ENCODE results near the gene SAMD1. TPM values are rescaled to one million over a fixed set of nuclear protein-coding genes. Genes with fewer than 3 reads are reported as not detected.

Gene SAMD1
- polyA plus RNA-seq (2011; rRNA removed) (7.7 and 8.4 TPM in 2 replicates), polyA plus RNA-seq (2017; fragmentation: RNase III; extraction: RNeasy Plus Mini Kit Qiagen cat#74134 plus additional on column Dnase treatment) (26.9 to 30.8 TPM (median 28.9 TPM) in 3 replicates), polyA minus RNA-seq (2011; rRNA and poly(A)+ RNA removed) (6.9 and 9.4 TPM in 2 replicates)
- 24.3 and 27.6 TPM in 2 replicates for polyA plus RNA-seq (2012; cell fraction: cytosol; rRNA removed)
- polyA plus RNA-seq (2012; cell fraction: nucleus; rRNA removed): 30.5 and 32.3 TPM in 2 replicates

- TF ChIP-seq CHD4 (IDR thresholded peaks at IDR 0.05; ENCODE audit: borderline replicate concordance): no peak
- no peak for TF ChIP-seq MAZ (IDR thresholded peaks at IDR 0.05; ENCODE audit: borderline replicate concordance, low read depth, low read length)
- no peak for TF ChIP-seq BHLHE40 (IDR thresholded peaks at IDR 0.05; ENCODE audit: low read depth, low read length)
- no peak for TF ChIP-seq HEYL (CRISPR knock-in tag; IDR thresholded peaks at IDR 0.05)
- TF ChIP-seq CEBPB (IDR thresholded peaks at IDR 0.05): no peak
- TF ChIP-seq CHD2 (IDR thresholded peaks at IDR 0.05; ENCODE audit: low read length, partially characterized antibody): no peak
- no peak for TF ChIP-seq SREBF2 (IDR thresholded peaks at IDR 0.05)
- no peak for TF ChIP-seq PBX3 (IDR thresholded peaks at IDR 0.05)
- TF ChIP-seq EHMT2 (IDR thresholded peaks at IDR 0.05; ENCODE audit: low read depth): no peak
- TF ChIP-seq EHF (CRISPR knock-in tag; IDR thresholded peaks at IDR 0.05): no peak
- TF ChIP-seq MAFK (IDR thresholded peaks at IDR 0.05; ENCODE audit: partially characterized antibody): no peak
- no peak for TF ChIP-seq ZC3H11A (IDR thresholded peaks at IDR 0.05)
- no peak for TF ChIP-seq FOSB (CRISPR knock-in tag; IDR thresholded peaks at IDR 0.05)
- TF ChIP-seq HES2 (IDR thresholded peaks at IDR 0.05): no peak
- no peak for TF ChIP-seq CBX2 (IDR thresholded peaks at IDR 0.05; ENCODE audit: borderline replicate concordance, low read depth)
- TF ChIP-seq ZNF302 (CRISPR knock-in tag; IDR thresholded peaks at IDR 0.05): no peak
- under 1% methylated on average over 26 of the region's 65 CpGs for WGBS (ENCODE audit: missing lambda C conversion rate)
- Histone ChIP-seq H3K4me2 (peak within 1 kb of the TSS; percentile 76), H3K9me3 (peaks cover 11% of the 10 kb centered on the region), H3K27ac (peak within 1 kb of the TSS; percentile 99), H3K4me3 (peak within 1 kb of the TSS; percentile 87), H3K4me1 (0 out of 3 replicates have a peak, but pooled peaks cover 4% of the 10 kb centered on the region)
- CTCF ChIA-PET: interaction anchor here (0.6 to 1.0 kb wide), 2 partner anchors 12 to 18 kb away, joined by 3 to 4 read pairs; no protein-coding TSS in a partner anchor
- FAIRE-seq: no peak
- ATAC-seq: peak; percentile 58 to 67
- DNase-seq (ENCODE audit: low read depth in 1 of 2, low spot score in 1 of 2): peak; percentile 51 to 90
- POLR2A ChIA-PET: no interaction called here
Observed at GRCh38 chr19:14090509-14091080, at the start of gene SAMD1. Gene SAMD1, minus strand, starts transcription at chr19:14090751.

GRCh38 chr19:14139944-14140343, 49.4 kb upstream of the SAMD1 start:
- no peak overlapping the region for H3K27ac ChIP-seq
- POLR2A ChIA-PET: no interaction called here
- no peak overlapping the region for H3K4me2 ChIP-seq
- peaks cover 11% of the 10 kb centered on the region; the same call in 2 of the 3 replicates for H3K4me1 ChIP-seq
- TF ChIP-seq HDAC2 (IDR thresholded peaks at IDR 0.05): no peak
- TF ChIP-seq KDM5A (IDR thresholded peaks at IDR 0.05): no peak
- DNase-seq (ENCODE audit: low read depth in 1 of 2, low spot score in 1 of 2) (no peak), ATAC-seq (no peak), FAIRE-seq (no peak)
- H3K4me3 ChIP-seq: no peak overlapping the region
- WGBS (ENCODE audit: missing lambda C conversion rate): 90% methylated on average over 9 of the region's 9 CpGs
- CTCF ChIA-PET: interaction anchor here (0.9 to 3.0 kb wide), 6 partner anchors 8 to 266 kb away, joined by 3 to 11 read pairs (median 4); no protein-coding TSS in a partner anchor
- H3K9me3 ChIP-seq: no peaks in the 10 kb centered on the region

- H3K9me3 ChIP-seq: no peaks in the 10 kb centered on the region
- WGBS (ENCODE audit: missing lambda C conversion rate): 94% methylated on average over 9 of the region's 9 CpGs
- H3K4me2 ChIP-seq: no peak overlapping the region
- H3K27ac ChIP-seq: peak overlapping the region in 1 of 2 experiments; percentile 92; a peak in 2 of 6 replicates
- POLR2A ChIA-PET: no interaction called here
- peaks cover 11% of the 10 kb centered on the region; the same call in 2 of the 3 replicates for H3K4me1 ChIP-seq
- no peak for FAIRE-seq
- no peak overlapping the region for H3K4me3 ChIP-seq
- no peak for TF ChIP-seq MAFK (IDR thresholded peaks at IDR 0.05; ENCODE audit: partially characterized antibody)
- TF ChIP-seq PHF8 (IDR thresholded peaks at IDR 0.05; ENCODE audit: borderline replicate concordance, low read depth): no peak
- TF ChIP-seq CBX8 (IDR thresholded peaks at IDR 0.05): no peak
- TF ChIP-seq ZSCAN20 (CRISPR knock-in tag; IDR thresholded peaks at IDR 0.05): no peak
- no peak for TF ChIP-seq ATOH8 (CRISPR knock-in tag; IDR thresholded peaks at IDR 0.05; ENCODE audit: low read depth)
- no peak for TF ChIP-seq E2F6 (IDR thresholded peaks at IDR 0.05; ENCODE audit: borderline replicate concordance, low read depth)
- TF ChIP-seq RARB (CRISPR knock-in tag; IDR thresholded peaks at IDR 0.05): no peak
- TF ChIP-seq HEYL (CRISPR knock-in tag; IDR thresholded peaks at IDR 0.05): no peak
- no peak for TF ChIP-seq HOXA7 (CRISPR knock-in tag; IDR thresholded peaks at IDR 0.05)
- TF ChIP-seq CHD4 (IDR thresholded peaks at IDR 0.05; ENCODE audit: borderline replicate concordance): no peak
- ATAC-seq: no peak
- CTCF ChIA-PET: interaction anchor here (0.8 to 3.0 kb wide), 3 partner anchors 10 to 210 kb away, joined by 3 to 11 read pairs (median 6); no protein-coding TSS in a partner anchor
- DNase-seq (ENCODE audit: low read depth in 1 of 2, low spot score in 1 of 2): no peak
Observed at GRCh38 chr19:14138576-14139265, 48.2 kb upstream of the SAMD1 start.
